K562 (cell line): Measurements from ENCODE around the gene SOX15. TPM values are rescaled to one million over a fixed set of nuclear protein-coding genes. Genes with fewer than 3 reads are reported as not detected.
A peak's percentile ranks its signal among the peaks of the same experiment; 100 is the strongest.

Experiments used
- ATAC-seq: fragments of 200-7000 bp; cut with Tn5 transposase; 3 replicates; pipeline ENCODE4 v1.9.1; 2020; ENCODE audit warnings: moderate library complexity
- BruUV-seq: library from RNA; stranded (reverse); fragments of 400-500 nt; replicated peaks from 2 replicates; lab custom pipeline; 2021; lab: Mats Ljungman, UMichigan
- CTCF ChIA-PET: fragments of 300-600 bp; formaldehyde crosslinking; extraction: SDS; loops from one replicate; lab custom pipeline; 2021; ENCODE audit warnings: low intra/inter-chr PET ratio; lab: Yijun Ruan, JAX
- POLR2A ChIA-PET: fragments of 300-600, 350-650 bp; sonication (Branson Sonifier 250); formaldehyde crosslinking; extraction: SDS; loops from one replicate; lab custom pipeline; 2021; ENCODE audit warnings: antibody characterized with exemption, inconsistent platforms; lab: Yijun Ruan, JAX
- DNase-seq, 4 experiments: peaks; one replicate each; pipeline versions ENCODE4 v3.0.0 to v3.0.0-alpha.2; 2011 to 2018; ENCODE audit warnings: low spot score in 3 of 4, mixed read lengths in 3 of 4; ENCODE audit errors: extremely low read depth in 1 of 4
- FAIRE-seq: peaks from 2 replicates; lab custom pipeline; 2011; peaks lifted over from hg19 to GRCh38; lab: Jason Lieb, UNC
- H2AFZ ChIP-seq: 2 replicates; pipeline ENCODE4 v1.6.0; 2011; ENCODE audit warnings: low read depth, low read length, control low read depth, inconsistent platforms
- H3K27ac ChIP-seq: fragments of 200-600 bp; 3 replicates; pipeline ENCODE4 v1.8.0; 2011; ENCODE audit warnings: low read depth, mild to moderate bottlenecking, control low read depth, inconsistent platforms, low read length, moderate library complexity, mixed read lengths; ENCODE audit errors: extremely low read depth
- H3K27me3 ChIP-seq, 2 experiments: fragments of 300-600 bp in 1 of 2; 2 replicates in 1 of 2; 3 replicates in 1 of 2; pipeline versions ENCODE4 v1.6.0 to v1.8.0; 2011; ENCODE audit warnings: inconsistent platforms in 2 of 2, low read length in 2 of 2, mild to moderate bottlenecking in 1 of 2, mixed read lengths in 1 of 2, moderate library complexity in 1 of 2; ENCODE audit not compliant: control insufficient read depth in 2 of 2, insufficient read depth in 2 of 2
- H3K36me3 ChIP-seq: fragments of 300-600 bp; 3 replicates; pipeline ENCODE4 v1.8.0; 2011; ENCODE audit warnings: mild to moderate bottlenecking, low read length, inconsistent platforms; ENCODE audit not compliant: control insufficient read depth, insufficient read depth
- H3K4me1 ChIP-seq, 2 experiments: fragments of 200-600 bp in 1 of 2; replicated peaks in 1 of 2; 2 replicates in 1 of 2; 3 replicates in 1 of 2; pipeline versions ENCODE4 v1.5.1 to v1.8.0; 2011; ENCODE audit warnings: inconsistent platforms in 2 of 2, low read length in 2 of 2, mild to moderate bottlenecking in 1 of 2, mixed read lengths in 1 of 2, moderate library complexity in 1 of 2; ENCODE audit not compliant: control insufficient read depth in 2 of 2, insufficient read depth in 2 of 2
- H3K4me2 ChIP-seq: 2 replicates; pipeline ENCODE4 v1.6.1; 2011; ENCODE audit warnings: low read length, control low read depth, inconsistent platforms, mixed read lengths; ENCODE audit not compliant: insufficient read depth
- H3K4me3 ChIP-seq: fragments of 200-600 bp; sonication (generic), shearing (Covaris generic); 2 replicates; pipeline ENCODE4 v1.5.1; 2016; ENCODE audit warnings: control low read depth, inconsistent platforms
- H3K79me2 ChIP-seq: fragments of 200-600 bp; 3 replicates; pipeline ENCODE4 v1.8.0; 2011; ENCODE audit warnings: low read length, inconsistent platforms; ENCODE audit not compliant: control insufficient read depth, insufficient read depth
- H3K9ac ChIP-seq, 2 experiments: 2 replicates each; pipeline versions ENCODE4 v1.6.0 to v1.6.1; 2011; ENCODE audit warnings: low read depth in 2 of 2, low read length in 2 of 2, control low read depth in 1 of 2, inconsistent platforms in 1 of 2, mild to moderate bottlenecking in 1 of 2, mixed read lengths in 1 of 2; ENCODE audit not compliant: insufficient read depth in 1 of 2
- H3K9me1 ChIP-seq: one replicate; pipeline ENCODE4 v1.6.0; 2011; ENCODE audit warnings: inconsistent platforms, mild to moderate bottlenecking, low read length, moderate library complexity; ENCODE audit not compliant: control insufficient read depth, insufficient read depth
- H3K9me3 ChIP-seq: replicated peaks from 2 replicates; pipeline ENCODE4 v1.5.1; 2011; ENCODE audit warnings: low read depth, low read length, inconsistent platforms; ENCODE audit not compliant: control insufficient read depth, insufficient read depth
- H4K20me1 ChIP-seq: replicated peaks from 2 replicates; pipeline ENCODE4 v1.6.1; 2011; ENCODE audit warnings: low read length, inconsistent platforms, mixed read lengths; ENCODE audit not compliant: control insufficient read depth, insufficient read depth
- ARID1B ChIP-seq: fragments of 450-650 bp; IDR thresholded peaks from 2 replicates; pipeline ENCODE4 v1.6.1; 2016; ENCODE audit warnings: antibody characterized with exemption, mild to moderate bottlenecking, inconsistent platforms
- CBFA2T3 ChIP-seq: fragments of 450-650 bp; IDR thresholded peaks from 2 replicates; pipeline ENCODE4 v1.6.1; 2017
- CREM ChIP-seq: IDR thresholded peaks from 2 replicates; pipeline ENCODE4 v1.6.1; 2014; ENCODE audit warnings: antibody characterized with exemption, low read depth
- KDM1A ChIP-seq, 2 experiments: fragments of 450-650 bp; IDR thresholded peaks; 2 replicates each; pipeline ENCODE4 v1.6.1; 2016; ENCODE audit warnings: mild to moderate bottlenecking in 2 of 2
- ZBED1 ChIP-seq: IDR thresholded peaks from 2 replicates; pipeline ENCODE4 v1.6.1; 2014
- ZFP1 ChIP-seq: fragments of 450-650 bp; formaldehyde crosslinking; IDR thresholded peaks from 2 replicates; pipeline ENCODE4 v1.4.0; 2020; ENCODE audit warnings: mild to moderate bottlenecking, mixed read lengths
- WGBS: fragments of 100-300 bp; shearing (Covaris generic); methylation state at CpG from one replicate; pipeline ENCODE4 v1.1.6; 2016; ENCODE audit warnings: low coverage, mixed read lengths; ENCODE audit not compliant: insufficient coverage; ENCODE audit errors: missing lambda C conversion rate; 5-methylcytosine and 5-hydroxymethylcytosine counted together
- in situ Hi-C: fragments of 300-500 bp; cut with MboI; formaldehyde crosslinking; loops from 4 replicates; pipeline ENCODE4 v1.15.0; 2018; ENCODE audit warnings: inconsistent platforms, mixed read lengths
- intact Hi-C: fragments of 100-400 bp; cut with micrococcal nuclease; formaldehyde crosslinking; loops from 2 replicates; pipeline ENCODE4 v1.14.2; 2022
- polyA plus RNA-seq, 8 experiments: library from polyadenylated mRNA; depleted of rRNA in 4 of 8; stranded (reverse) in 5 of 8; unstranded in 3 of 8; fragments of >200 nt; fragmentation: Nextera tagmentation in 2 of 8; fragmentation: Illumina TruSeq in 1 of 8; extraction: Ambion mirVana in 2 of 8; extraction: Trizol in 1 of 8; gene quantifications; 2 replicates each; pipeline versions ENCODE4 v1.2.1 to v1.2.3, GENCODE V29; 2011 to 2014; ENCODE audit warnings: inconsistent platforms in 1 of 8, missing spikeins in 1 of 8
- total RNA-seq, 7 experiments: library from RNA; depleted of rRNA in 6 of 7; stranded (reverse); fragments of >200 nt in 6 of 7; fragmentation: Illumina TruSeq in 2 of 7; extraction: Trizol in 2 of 7; gene quantifications; 2 replicates each; pipeline versions ENCODE4 v1.2.1 to v1.2.3, GENCODE V29; 2011 to 2021; ENCODE audit warnings: low replicate concordance in 1 of 7
- TF ChIP-seq, protein P1 (sequence below): fragments of 250-450 bp; sonication (Bioruptor Pico); IDR thresholded peaks from 2 replicates; pipeline ENCODE4 v1.4.0; 2020; ENCODE audit warnings: mild to moderate bottlenecking, moderate library complexity
- TF ChIP-seq, protein P2 (sequence below), 2 experiments: fragments of 450-650 bp; formaldehyde crosslinking in 1 of 2; IDR thresholded peaks; 2 replicates each; pipeline versions ENCODE4 v1.4.0 to v1.6.1; 2014 to 2020; ENCODE audit warnings: mild to moderate bottlenecking in 2 of 2, borderline replicate concordance in 1 of 2, low read depth in 1 of 2
- TF ChIP-seq, protein P3 (sequence below): fragments of 450-650 bp; IDR thresholded peaks from one replicate; pipeline ENCODE4 v1.6.1; 2018; ENCODE audit warnings: mild to moderate bottlenecking, moderate library complexity; ENCODE audit not compliant: partially characterized antibody
- TF ChIP-seq, protein P4 (sequence below), 2 experiments: fragments of 450-650 bp; conservative IDR thresholded peaks; 2 replicates each; pipeline ENCODE4 v1.6.1; 2017; ENCODE audit warnings: mild to moderate bottlenecking in 2 of 2, moderate library complexity in 2 of 2

Gene SOX15
- total and polyA plus RNA-seq, 9 of the 15 experiments (the other 6 are each of a cell fraction or from before 2014, with no cell fraction given): 0.07 to 0.33 (median 0.19) TPM; not detected in 5

DNA sequence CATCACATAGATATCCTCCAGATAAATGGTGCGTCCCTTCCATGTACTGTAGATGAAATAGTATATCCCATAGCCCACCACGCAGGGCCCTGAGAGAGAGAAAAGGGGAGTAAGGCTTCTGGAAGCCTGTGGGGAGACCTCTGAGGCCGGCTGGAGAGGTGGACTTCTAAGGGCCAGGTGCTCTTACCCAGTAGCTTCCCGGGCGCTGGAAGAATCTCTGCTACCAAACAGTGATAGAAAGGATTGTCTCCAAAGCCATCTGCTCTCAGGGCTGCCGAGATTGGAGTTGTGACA is 37.0 kb upstream of the SOX15 start:
- POLR2A ChIA-PET: interaction anchor here (0.7 to 3.5 kb wide), 5 partner anchors 9 to 60 kb away, joined by 3 to 38 read pairs (median 5); partner anchors contain the start of genes FXR2, TP53 and WRAP53
- no peak overlapping the region for H3K27ac ChIP-seq
- no peaks in the 10 kb centered on the region for H3K27me3 ChIP-seq
- H3K79me2 ChIP-seq: no peaks in the 10 kb centered on the region
- no TSS peak for BruUV-seq
- no peak overlapping the region for H2AFZ ChIP-seq
- CTCF ChIA-PET: no interaction called here
- FAIRE-seq: no peak
- in situ Hi-C loops (no loop called here), intact Hi-C loops (no loop called here)
- no peak for DNase-seq
- no peak for ATAC-seq
- H3K9ac ChIP-seq: peak overlapping the region in 1 of 2 experiments; percentile 92; a peak in 2 of 4 replicates
- H3K36me3 ChIP-seq: no peaks in the 10 kb centered on the region
- H3K4me2 ChIP-seq: peak overlapping the region; percentile 77
- H3K4me1 ChIP-seq: peaks cover 0 to 17% of the 10 kb centered on the region in 2 experiments; a peak in 4 of 5 replicates
- H3K9me3 ChIP-seq: no peaks in the 10 kb centered on the region
- H3K9me1 ChIP-seq: no peaks in the 10 kb centered on the region
- 0% methylated on average over 3 of the region's 6 CpGs for WGBS
- H4K20me1 ChIP-seq: no peaks in the 10 kb centered on the region
- peak overlapping the region; percentile 51 for H3K4me3 ChIP-seq
- TF ChIP-seq CREM (0 out of 2 replicates have a peak, but pooled peaks have one; percentile 9), ZBED1 (no peak), ARID1B (0 out of 2 replicates have a peak, but pooled peaks have one; percentile 39), ZFP1 (CRISPR knock-in tag) (no peak), KDM1A (IDR thresholded peaks at IDR 0.05) (peak; percentile 98), CBFA2T3 (peak; percentile 83)
- TF ChIP-seq, protein P1, sequence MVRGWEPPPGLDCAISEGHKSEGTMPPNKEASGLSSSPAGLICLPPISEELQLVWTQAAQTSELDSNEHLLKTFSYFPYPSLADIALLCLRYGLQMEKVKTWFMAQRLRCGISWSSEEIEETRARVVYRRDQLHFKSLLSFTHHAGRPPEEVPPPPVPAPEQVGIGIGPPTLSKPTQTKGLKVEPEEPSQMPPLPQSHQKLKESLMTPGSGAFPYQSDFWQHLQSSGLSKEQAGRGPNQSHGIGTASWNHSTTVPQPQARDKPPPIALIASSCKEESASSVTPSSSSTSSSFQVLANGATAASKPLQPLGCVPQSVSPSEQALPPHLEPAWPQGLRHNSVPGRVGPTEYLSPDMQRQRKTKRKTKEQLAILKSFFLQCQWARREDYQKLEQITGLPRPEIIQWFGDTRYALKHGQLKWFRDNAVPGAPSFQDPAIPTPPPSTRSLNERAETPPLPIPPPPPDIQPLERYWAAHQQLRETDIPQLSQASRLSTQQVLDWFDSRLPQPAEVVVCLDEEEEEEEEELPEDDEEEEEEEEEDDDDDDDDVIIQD: no peak
- TF ChIP-seq, protein P2, sequence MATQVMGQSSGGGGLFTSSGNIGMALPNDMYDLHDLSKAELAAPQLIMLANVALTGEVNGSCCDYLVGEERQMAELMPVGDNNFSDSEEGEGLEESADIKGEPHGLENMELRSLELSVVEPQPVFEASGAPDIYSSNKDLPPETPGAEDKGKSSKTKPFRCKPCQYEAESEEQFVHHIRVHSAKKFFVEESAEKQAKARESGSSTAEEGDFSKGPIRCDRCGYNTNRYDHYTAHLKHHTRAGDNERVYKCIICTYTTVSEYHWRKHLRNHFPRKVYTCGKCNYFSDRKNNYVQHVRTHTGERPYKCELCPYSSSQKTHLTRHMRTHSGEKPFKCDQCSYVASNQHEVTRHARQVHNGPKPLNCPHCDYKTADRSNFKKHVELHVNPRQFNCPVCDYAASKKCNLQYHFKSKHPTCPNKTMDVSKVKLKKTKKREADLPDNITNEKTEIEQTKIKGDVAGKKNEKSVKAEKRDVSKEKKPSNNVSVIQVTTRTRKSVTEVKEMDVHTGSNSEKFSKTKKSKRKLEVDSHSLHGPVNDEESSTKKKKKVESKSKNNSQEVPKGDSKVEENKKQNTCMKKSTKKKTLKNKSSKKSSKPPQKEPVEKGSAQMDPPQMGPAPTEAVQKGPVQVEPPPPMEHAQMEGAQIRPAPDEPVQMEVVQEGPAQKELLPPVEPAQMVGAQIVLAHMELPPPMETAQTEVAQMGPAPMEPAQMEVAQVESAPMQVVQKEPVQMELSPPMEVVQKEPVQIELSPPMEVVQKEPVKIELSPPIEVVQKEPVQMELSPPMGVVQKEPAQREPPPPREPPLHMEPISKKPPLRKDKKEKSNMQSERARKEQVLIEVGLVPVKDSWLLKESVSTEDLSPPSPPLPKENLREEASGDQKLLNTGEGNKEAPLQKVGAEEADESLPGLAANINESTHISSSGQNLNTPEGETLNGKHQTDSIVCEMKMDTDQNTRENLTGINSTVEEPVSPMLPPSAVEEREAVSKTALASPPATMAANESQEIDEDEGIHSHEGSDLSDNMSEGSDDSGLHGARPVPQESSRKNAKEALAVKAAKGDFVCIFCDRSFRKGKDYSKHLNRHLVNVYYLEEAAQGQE (IDR thresholded peaks at IDR 0.05; ENCODE audit: borderline replicate concordance): no peak
- TF ChIP-seq, protein P2 (CRISPR knock-in tag; IDR thresholded peaks at IDR 0.05; ENCODE audit: low read depth): no peak
- TF ChIP-seq, protein P3, sequence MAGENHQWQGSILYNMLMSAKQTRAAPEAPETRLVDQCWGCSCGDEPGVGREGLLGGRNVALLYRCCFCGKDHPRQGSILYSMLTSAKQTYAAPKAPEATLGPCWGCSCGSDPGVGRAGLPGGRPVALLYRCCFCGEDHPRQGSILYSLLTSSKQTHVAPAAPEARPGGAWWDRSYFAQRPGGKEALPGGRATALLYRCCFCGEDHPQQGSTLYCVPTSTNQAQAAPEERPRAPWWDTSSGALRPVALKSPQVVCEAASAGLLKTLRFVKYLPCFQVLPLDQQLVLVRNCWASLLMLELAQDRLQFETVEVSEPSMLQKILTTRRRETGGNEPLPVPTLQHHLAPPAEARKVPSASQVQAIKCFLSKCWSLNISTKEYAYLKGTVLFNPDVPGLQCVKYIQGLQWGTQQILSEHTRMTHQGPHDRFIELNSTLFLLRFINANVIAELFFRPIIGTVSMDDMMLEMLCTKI: no peak
- TF ChIP-seq, protein P4, sequence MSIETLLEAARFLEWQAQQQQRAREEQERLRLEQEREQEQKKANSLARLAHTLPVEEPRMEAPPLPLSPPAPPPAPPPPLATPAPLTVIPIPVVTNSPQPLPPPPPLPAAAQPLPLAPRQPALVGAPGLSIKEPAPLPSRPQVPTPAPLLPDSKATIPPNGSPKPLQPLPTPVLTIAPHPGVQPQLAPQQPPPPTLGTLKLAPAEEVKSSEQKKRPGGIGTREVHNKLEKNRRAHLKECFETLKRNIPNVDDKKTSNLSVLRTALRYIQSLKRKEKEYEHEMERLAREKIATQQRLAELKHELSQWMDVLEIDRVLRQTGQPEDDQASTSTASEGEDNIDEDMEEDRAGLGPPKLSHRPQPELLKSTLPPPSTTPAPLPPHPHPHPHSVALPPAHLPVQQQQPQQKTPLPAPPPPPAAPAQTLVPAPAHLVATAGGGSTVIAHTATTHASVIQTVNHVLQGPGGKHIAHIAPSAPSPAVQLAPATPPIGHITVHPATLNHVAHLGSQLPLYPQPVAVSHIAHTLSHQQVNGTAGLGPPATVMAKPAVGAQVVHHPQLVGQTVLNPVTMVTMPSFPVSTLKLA (conservative IDR thresholded peaks at IDR 0.05): no peak
